Activated CD8-positive, alpha-beta memory T cell treated with anti-CD3 and anti-CD28 coated beads, Interleukin-2, amount 50 U/mL, for 4 hours (primary cell): ENCODE data around the gene NR2C2.
"Not testable (repeated sequence)": the region's sequence is repeated elsewhere in the genome, so short reads cannot be mapped to it uniquely, and the experiment has no call there.

Experiments used
- DNase-seq: peaks from one replicate; pipeline ENCODE4 v3.0.0-alpha.2; 2020

NR2C2 gene

GRCh38 chr3:14947100-14947885, at the start of gene NR2C2:
Gene NR2C2, plus strand, starts transcription at chr3:14947583. Its CDS starts 56,332 bp downstream, at chr3:15003915.
- DNase-seq = peak; percentile 89

- DNase-seq = no peak
Measured at GRCh38 chr3:14898929-14899328, 48.5 kb upstream of the NR2C2 start.

GRCh38 chr3:14899993-14900618, 47.3 kb upstream of the NR2C2 start:
- DNase-seq = no peak

GRCh38 chr3:14900881-14901873, 46.2 kb upstream of the NR2C2 start:
- DNase-seq = no peak

- DNase-seq = no peak
Measured at GRCh38 chr3:14902719-14903118, 44.7 kb upstream of the NR2C2 start.

GRCh38 chr3:14903501-14903900, 43.9 kb upstream of the NR2C2 start:
- not testable (repeated sequence) for DNase-seq

GRCh38 chr3:14905055-14905657, 42.2 kb upstream of the NR2C2 start:
- DNase-seq = no peak

- DNase-seq = no peak
Measured at GRCh38 chr3:14906355-14906971, 40.9 kb upstream of the NR2C2 start.

- DNase-seq = no peak
Measured at GRCh38 chr3:14907043-14907966, 40.1 kb upstream of the NR2C2 start.

GRCh38 chr3:14909250-14909649, 38.1 kb upstream of the NR2C2 start:
- no peak for DNase-seq

- no peak for DNase-seq
Measured at GRCh38 chr3:14911651-14912050, 35.7 kb upstream of the NR2C2 start.

- DNase-seq = no peak
Measured at GRCh38 chr3:14913071-14913925, 34.1 kb upstream of the NR2C2 start.

- no peak for DNase-seq
Measured at GRCh38 chr3:14913926-14914778, 33.2 kb upstream of the NR2C2 start.

GRCh38 chr3:14914779-14915117, 32.6 kb upstream of the NR2C2 start:
- no peak for DNase-seq

- DNase-seq = no peak
Measured at GRCh38 chr3:14915636-14916222, 31.7 kb upstream of the NR2C2 start.

GRCh38 chr3:14918356-14918860, 29.0 kb upstream of the NR2C2 start:
- no peak for DNase-seq

GRCh38 chr3:14920536-14920935, 26.8 kb upstream of the NR2C2 start:
- DNase-seq = no peak

GRCh38 chr3:14921034-14921616, 26.3 kb upstream of the NR2C2 start:
- DNase-seq = peak; percentile 80
